ENCODE results near the gene RPUSD4. TPM values are rescaled to one million over a fixed set of nuclear protein-coding genes. Genes with fewer than 3 reads are reported as not detected.

The RPUSD4 gene
- total RNA-seq, 1 donor from 2014 or later, result 51.1 TPM

- no peak for DNase-seq
- H3K4me1 Mint-ChIP-seq, result peaks cover 1% of the 10 kb centered on the region
- H3K4me3 Mint-ChIP-seq, result no peak overlapping the region
- no peaks in the 10 kb centered on the region for H3K9me3 Mint-ChIP-seq
- peaks cover 65% of the 10 kb centered on the region for H3K36me3 Mint-ChIP-seq (ENCODE audit: low read depth)
- no peaks in the 10 kb centered on the region for H3K27me3 Mint-ChIP-seq
- H3K27ac Mint-ChIP-seq, result no peak overlapping the region
- intact Hi-C loops (cut with micrococcal nuclease), result no loop called here
Observed at GRCh38 chr11:126197277-126197939, 14.0 kb downstream of the RPUSD4 start.

GRCh38 chr11:126195119-126195518 lies 16.3 kb downstream of the RPUSD4 start:
- Mint-ChIP-seq H3K9me3 (no peaks in the 10 kb centered on the region), H3K27ac (no peak overlapping the region)
- intact Hi-C loops (cut with micrococcal nuclease), result no loop called here

GRCh38 chr11:126194121-126194543 lies 17.3 kb downstream of the RPUSD4 start:
- no peaks in the 10 kb centered on the region for H3K27me3 Mint-ChIP-seq
- peaks cover 45% of the 10 kb centered on the region for H3K36me3 Mint-ChIP-seq (ENCODE audit: low read depth)
- H3K4me1 Mint-ChIP-seq, result no peaks in the 10 kb centered on the region
- H3K9me3 Mint-ChIP-seq, result no peaks in the 10 kb centered on the region
- intact Hi-C loops (cut with micrococcal nuclease), result loop anchor here (1.0 to 5.0 kb wide), 2 partner anchors 252 to 272 kb away; no protein-coding TSS in a partner anchor
- peak; percentile 79 for DNase-seq
- no peak overlapping the region for H3K27ac Mint-ChIP-seq
- H3K4me3 Mint-ChIP-seq, result no peak overlapping the region

More at GRCh38 chr11:126195119-126195518, 16.3 kb downstream of the RPUSD4 start:
- Mint-ChIP-seq H3K27me3 (no peaks in the 10 kb centered on the region), H3K4me3 (no peak overlapping the region), H3K4me1 (no peaks in the 10 kb centered on the region), H3K36me3 (ENCODE audit: low read depth) (peaks cover 50% of the 10 kb centered on the region)
- no peak for DNase-seq

GRCh38 chr11:126193038-126193478 lies 18.4 kb downstream of the RPUSD4 start:
- intact Hi-C loops (cut with micrococcal nuclease), result loop anchor here (5.0 kb wide), 1 partner anchor 251 kb away; no protein-coding TSS in a partner anchor
- Mint-ChIP-seq H3K4me1 (peaks cover 6% of the 10 kb centered on the region), H3K27me3 (no peaks in the 10 kb centered on the region), H3K4me3 (no peak overlapping the region), H3K36me3 (ENCODE audit: low read depth) (peaks cover 39% of the 10 kb centered on the region), H3K9me3 (no peaks in the 10 kb centered on the region), H3K27ac (no peak overlapping the region)
- no peak for DNase-seq

- H3K4me3 Mint-ChIP-seq, result no peak overlapping the region
- H3K9me3 Mint-ChIP-seq, result no peaks in the 10 kb centered on the region
- no peaks in the 10 kb centered on the region for H3K27me3 Mint-ChIP-seq
- peaks cover 6% of the 10 kb centered on the region for H3K4me1 Mint-ChIP-seq
- intact Hi-C loops (cut with micrococcal nuclease), result loop anchor here (5.0 kb wide), 1 partner anchor 250 kb away; no protein-coding TSS in a partner anchor
- DNase-seq, result no peak
- peaks cover 32% of the 10 kb centered on the region for H3K36me3 Mint-ChIP-seq (ENCODE audit: low read depth)
- H3K27ac Mint-ChIP-seq, result no peak overlapping the region
Observed at GRCh38 chr11:126192361-126192760, 19.1 kb downstream of the RPUSD4 start.

GRCh38 chr11:126191379-126192073 lies 19.9 kb downstream of the RPUSD4 start:
- Mint-ChIP-seq H3K36me3 (ENCODE audit: low read depth) (peaks cover 25% of the 10 kb centered on the region), H3K27me3 (no peaks in the 10 kb centered on the region), H3K9me3 (no peaks in the 10 kb centered on the region), H3K4me3 (no peak overlapping the region), H3K27ac (no peak overlapping the region), H3K4me1 (peaks cover 6% of the 10 kb centered on the region)
- DNase-seq, result no peak
- intact Hi-C loops (cut with micrococcal nuclease), result loop anchor here (5.0 kb wide), 1 partner anchor 249 kb away; no protein-coding TSS in a partner anchor

GRCh38 chr11:126190792-126191191 lies 20.7 kb downstream of the RPUSD4 start:
- H3K9me3 Mint-ChIP-seq, result no peaks in the 10 kb centered on the region
- intact Hi-C loops (cut with micrococcal nuclease), result loop anchor here (5.0 kb wide), 1 partner anchor 248 kb away; no protein-coding TSS in a partner anchor
- no peaks in the 10 kb centered on the region for H3K27me3 Mint-ChIP-seq
- no peak overlapping the region for H3K4me3 Mint-ChIP-seq
- H3K27ac Mint-ChIP-seq, result no peak overlapping the region
- peaks cover 6% of the 10 kb centered on the region for H3K4me1 Mint-ChIP-seq
- DNase-seq, result no peak
- peaks cover 19% of the 10 kb centered on the region for H3K36me3 Mint-ChIP-seq (ENCODE audit: low read depth)

- intact Hi-C loops (cut with micrococcal nuclease), result no loop called here
- no peak overlapping the region for H3K27ac Mint-ChIP-seq
- H3K36me3 Mint-ChIP-seq (ENCODE audit: low read depth), result peaks cover 6% of the 10 kb centered on the region
- peaks cover 6% of the 10 kb centered on the region for H3K4me1 Mint-ChIP-seq
- no peaks in the 10 kb centered on the region for H3K27me3 Mint-ChIP-seq
- no peaks in the 10 kb centered on the region for H3K9me3 Mint-ChIP-seq
- no peak overlapping the region for H3K4me3 Mint-ChIP-seq
- DNase-seq, result no peak
Observed at GRCh38 chr11:126189109-126189929, 22.1 kb downstream of the RPUSD4 start.

- Mint-ChIP-seq H3K27ac (no peak overlapping the region), H3K9me3 (no peaks in the 10 kb centered on the region)
- intact Hi-C loops (cut with micrococcal nuclease), result no loop called here
Observed at GRCh38 chr11:126188332-126189108, 22.9 kb downstream of the RPUSD4 start.

GRCh38 chr11:126186708-126187529 lies 24.5 kb downstream of the RPUSD4 start:
- Mint-ChIP-seq H3K4me1 (peaks cover 6% of the 10 kb centered on the region), H3K36me3 (ENCODE audit: low read depth) (peaks cover 3% of the 10 kb centered on the region), H3K27ac (no peak overlapping the region), H3K4me3 (no peak overlapping the region), H3K9me3 (no peaks in the 10 kb centered on the region), H3K27me3 (no peaks in the 10 kb centered on the region)
- intact Hi-C loops (cut with micrococcal nuclease), result no loop called here
- no peak for DNase-seq

More at GRCh38 chr11:126188332-126189108, 22.9 kb downstream of the RPUSD4 start:
- H3K4me3 Mint-ChIP-seq, result no peak overlapping the region
- peaks cover 5% of the 10 kb centered on the region for H3K36me3 Mint-ChIP-seq (ENCODE audit: low read depth)
- H3K27me3 Mint-ChIP-seq, result no peaks in the 10 kb centered on the region
- H3K4me1 Mint-ChIP-seq, result peaks cover 6% of the 10 kb centered on the region
- DNase-seq, result no peak

GRCh38 chr11:126186025-126186698 lies 25.3 kb downstream of the RPUSD4 start:
- peaks cover 6% of the 10 kb centered on the region for H3K4me1 Mint-ChIP-seq
- intact Hi-C loops (cut with micrococcal nuclease), result no loop called here
- no peak overlapping the region for H3K27ac Mint-ChIP-seq
- H3K9me3 Mint-ChIP-seq, result no peaks in the 10 kb centered on the region
- no peaks in the 10 kb centered on the region for H3K27me3 Mint-ChIP-seq
- no peak for DNase-seq
- H3K36me3 Mint-ChIP-seq (ENCODE audit: low read depth), result peaks cover 2% of the 10 kb centered on the region
- no peak overlapping the region for H3K4me3 Mint-ChIP-seq
